Forelimb muscle (tissue), 1 donor: ENCODE data around the gene OTUD4. TPM values are rescaled to one million over a fixed set of nuclear protein-coding genes. Genes with fewer than 3 reads are reported as not detected.
"Not testable (repeated sequence)": the region's sequence is repeated elsewhere in the genome, so short reads cannot be mapped to it uniquely, and the experiment has no call there.

Experiments
- DNase-seq: peaks from one replicate; pipeline ENCODE4 v3.0.0-alpha.2; 2013; ENCODE audit warnings: low read depth
- polyA plus RNA-seq: library from polyadenylated mRNA; unstranded; fragments of 120-200 nt; gene quantifications from one replicate; pipeline ENCODE4 v1.2.1, GENCODE V29; 2013; ENCODE audit not compliant: insufficient read length

OTUD4 gene, protein sequence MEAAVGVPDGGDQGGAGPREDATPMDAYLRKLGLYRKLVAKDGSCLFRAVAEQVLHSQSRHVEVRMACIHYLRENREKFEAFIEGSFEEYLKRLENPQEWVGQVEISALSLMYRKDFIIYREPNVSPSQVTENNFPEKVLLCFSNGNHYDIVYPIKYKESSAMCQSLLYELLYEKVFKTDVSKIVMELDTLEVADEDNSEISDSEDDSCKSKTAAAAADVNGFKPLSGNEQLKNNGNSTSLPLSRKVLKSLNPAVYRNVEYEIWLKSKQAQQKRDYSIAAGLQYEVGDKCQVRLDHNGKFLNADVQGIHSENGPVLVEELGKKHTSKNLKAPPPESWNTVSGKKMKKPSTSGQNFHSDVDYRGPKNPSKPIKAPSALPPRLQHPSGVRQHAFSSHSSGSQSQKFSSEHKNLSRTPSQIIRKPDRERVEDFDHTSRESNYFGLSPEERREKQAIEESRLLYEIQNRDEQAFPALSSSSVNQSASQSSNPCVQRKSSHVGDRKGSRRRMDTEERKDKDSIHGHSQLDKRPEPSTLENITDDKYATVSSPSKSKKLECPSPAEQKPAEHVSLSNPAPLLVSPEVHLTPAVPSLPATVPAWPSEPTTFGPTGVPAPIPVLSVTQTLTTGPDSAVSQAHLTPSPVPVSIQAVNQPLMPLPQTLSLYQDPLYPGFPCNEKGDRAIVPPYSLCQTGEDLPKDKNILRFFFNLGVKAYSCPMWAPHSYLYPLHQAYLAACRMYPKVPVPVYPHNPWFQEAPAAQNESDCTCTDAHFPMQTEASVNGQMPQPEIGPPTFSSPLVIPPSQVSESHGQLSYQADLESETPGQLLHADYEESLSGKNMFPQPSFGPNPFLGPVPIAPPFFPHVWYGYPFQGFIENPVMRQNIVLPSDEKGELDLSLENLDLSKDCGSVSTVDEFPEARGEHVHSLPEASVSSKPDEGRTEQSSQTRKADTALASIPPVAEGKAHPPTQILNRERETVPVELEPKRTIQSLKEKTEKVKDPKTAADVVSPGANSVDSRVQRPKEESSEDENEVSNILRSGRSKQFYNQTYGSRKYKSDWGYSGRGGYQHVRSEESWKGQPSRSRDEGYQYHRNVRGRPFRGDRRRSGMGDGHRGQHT
- 80.3 TPM for polyA plus RNA-seq

- DNase-seq = peak; percentile 87
These were observed at the start of gene OTUD4 for GRCh38 chr4:145180298-145181090. Gene OTUD4 (minus strand): TSS chr4:145180589. CDS start chr4:145179973, 616 bp downstream.

DNA sequence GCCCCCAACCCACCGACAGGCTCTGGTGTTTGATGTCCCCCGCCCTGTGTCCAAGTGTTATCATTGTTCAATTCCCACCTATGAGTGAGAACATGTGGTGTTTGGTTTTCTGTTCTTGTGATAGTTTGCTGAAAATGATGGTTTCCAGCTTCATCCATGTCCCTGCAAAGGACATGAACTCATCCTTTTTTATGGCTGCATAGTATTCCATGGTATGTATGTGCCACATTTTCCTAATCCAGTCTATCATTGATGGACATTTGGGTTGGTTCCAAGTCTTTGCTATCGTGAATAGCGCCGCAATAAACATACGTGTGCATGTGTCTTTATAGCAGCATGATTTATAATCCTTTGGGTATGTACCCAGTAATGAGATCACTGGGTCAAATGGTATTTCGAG is 42.8 kb upstream of the OTUD4 start:
- not testable (repeated sequence) for DNase-seq

DNA sequence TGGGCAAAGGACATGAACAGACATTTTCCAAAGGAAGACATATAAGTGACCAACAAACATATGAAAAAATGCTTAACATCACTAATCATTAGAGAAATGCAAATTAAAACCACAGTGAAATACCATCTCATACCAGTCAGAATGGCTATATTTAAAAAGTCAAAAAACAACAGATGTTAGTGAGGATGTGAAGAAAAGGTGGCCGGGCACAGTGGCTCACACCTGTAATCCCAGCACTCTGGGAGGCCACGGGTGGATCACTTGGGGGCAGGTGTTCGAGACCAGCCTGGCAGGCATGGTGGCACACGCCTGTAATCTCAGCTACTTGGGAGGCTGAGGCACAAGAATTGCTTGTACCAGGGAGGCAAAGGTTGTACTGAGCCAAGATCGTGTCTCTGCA is 41.1 kb upstream of the OTUD4 start:
- DNase-seq = not testable (repeated sequence)

DNA sequence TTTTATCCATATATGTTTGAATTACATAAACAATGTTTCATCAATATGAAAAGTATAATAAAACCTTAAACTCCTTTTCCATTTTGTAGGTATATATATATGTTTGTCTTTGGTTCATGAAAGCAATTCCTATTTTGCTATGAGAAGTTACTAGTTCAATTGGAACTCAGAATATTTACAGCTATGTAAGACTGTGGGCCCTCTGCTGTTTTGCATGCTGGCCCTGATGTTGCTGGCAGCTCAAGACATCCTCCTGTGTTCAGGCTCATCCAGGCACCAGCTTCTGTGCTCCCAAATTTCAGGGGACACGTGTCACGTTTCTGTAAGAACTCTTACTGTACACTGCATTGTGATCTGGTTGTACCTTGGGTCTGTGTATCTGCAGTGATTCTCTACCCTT is 38.7 kb upstream of the OTUD4 start:
- DNase-seq = no peak

DNA sequence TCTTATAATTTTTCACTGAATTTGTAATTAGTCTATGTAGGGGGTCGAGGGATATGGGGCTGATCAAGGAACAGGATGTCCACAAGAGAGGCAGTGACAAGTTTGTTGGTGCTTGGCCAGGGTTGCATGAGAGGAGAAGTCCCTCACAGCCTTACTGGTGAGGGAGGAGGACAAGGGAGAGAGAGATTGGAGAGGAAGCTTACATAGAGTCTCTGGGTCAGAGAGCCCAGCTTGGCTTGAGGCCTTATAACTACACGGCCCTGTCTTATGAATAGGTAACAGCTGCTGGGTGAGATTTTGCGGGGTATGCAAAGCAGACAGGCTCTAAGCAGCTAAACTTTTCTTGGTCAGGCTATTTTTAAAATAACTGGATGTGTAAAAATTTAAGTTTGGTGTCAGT is 37.9 kb upstream of the OTUD4 start:
- no peak for DNase-seq

- no peak for DNase-seq
These were observed 37.0 kb upstream of the OTUD4 start for GRCh38 chr4:145217349-145217748.

DNA sequence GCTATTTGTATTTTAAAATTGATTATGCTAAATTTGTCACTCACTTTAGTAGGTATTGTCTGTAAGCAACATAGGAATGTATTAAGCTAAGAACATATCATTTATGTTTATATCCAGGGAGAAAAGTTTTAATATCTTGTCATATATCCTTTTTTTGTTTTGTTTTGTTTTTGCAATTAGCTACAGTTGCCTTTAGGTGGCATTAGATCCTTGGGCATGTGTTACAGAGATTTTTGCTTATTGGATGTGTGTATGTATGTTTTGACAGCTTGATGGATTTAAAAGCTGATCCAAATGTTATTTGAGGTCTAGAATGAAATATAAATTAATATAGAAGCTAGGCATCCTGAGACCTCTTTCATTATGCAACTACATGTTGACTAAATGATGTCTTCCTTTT is 36.1 kb upstream of the OTUD4 start:
- no peak for DNase-seq

- DNase-seq = no peak
These were observed 32.9 kb upstream of the OTUD4 start for GRCh38 chr4:145213245-145213644.

- DNase-seq = no peak
These were observed 27.5 kb upstream of the OTUD4 start for GRCh38 chr4:145207934-145208333.

DNA sequence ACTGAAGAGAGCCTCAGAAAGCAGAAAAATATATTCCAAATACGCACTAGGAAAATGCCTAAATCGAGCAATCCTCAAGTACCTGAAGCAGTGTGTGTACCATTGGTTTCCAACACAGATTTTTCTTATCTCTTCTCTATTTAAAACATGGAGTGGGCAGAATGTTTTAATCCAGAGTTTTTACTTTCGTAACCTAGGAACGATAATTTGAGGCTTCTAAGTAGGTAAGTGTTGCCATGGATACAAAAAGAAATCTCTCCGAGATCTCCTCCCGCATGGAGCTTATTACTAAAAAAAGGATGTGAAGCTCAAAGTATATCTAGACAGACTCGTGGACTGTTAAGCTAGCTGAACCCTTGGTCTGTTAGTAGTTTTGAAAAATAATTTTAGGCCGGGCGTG is 23.0 kb upstream of the OTUD4 start:
- no peak for DNase-seq

DNA sequence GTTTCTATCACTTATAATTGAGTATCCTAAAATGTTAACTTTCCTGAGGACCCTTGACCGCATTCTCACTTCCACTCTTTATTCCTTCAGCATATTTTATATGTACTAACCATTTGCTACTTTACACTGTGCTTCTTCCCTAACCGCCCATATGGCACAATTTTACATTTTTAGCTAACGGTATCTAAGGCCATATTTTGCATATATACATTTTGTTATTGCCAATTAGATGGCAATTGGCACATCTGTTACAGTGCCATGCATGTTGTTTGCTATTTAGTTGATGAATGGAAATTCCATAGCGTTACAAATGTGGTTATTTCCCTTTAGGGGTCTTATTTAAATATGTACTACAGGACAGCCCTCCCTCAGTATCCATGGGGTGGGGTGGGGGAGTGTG is 20.0 kb upstream of the OTUD4 start:
- no peak for DNase-seq

DNA sequence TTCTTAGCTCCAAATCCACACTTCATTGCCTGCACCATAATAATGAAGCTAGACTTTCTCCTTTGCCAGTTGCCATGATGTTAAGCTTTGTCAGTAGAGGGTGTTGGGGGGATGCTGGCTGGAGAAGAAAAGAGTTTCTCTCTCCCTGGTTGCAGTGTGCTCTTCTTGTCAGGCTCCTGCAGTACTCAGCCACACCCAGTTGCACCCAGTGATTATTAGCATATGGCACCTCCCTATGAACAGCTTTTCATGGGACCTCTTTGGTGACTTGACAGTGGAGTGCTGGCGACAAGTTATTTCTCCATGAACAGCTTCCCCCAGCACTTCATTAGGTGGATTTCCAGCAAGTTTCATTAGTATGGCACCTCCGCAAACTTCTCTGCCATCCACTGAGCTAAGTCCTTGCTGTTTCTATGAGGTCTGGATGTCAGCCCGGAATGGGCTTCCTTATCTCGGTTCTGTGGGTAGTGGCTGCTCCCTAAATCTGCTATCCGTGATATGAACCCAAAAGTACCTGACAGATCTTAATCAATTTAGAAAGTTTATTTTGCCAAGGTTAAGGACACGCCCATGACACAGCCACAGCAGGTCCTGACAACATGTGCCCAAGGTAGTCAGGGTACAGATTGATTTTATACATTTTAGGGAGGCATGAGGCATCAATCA is 18.8 kb upstream of the OTUD4 start:
- no peak for DNase-seq

- DNase-seq = no peak
These were observed 16.4 kb upstream of the OTUD4 start for GRCh38 chr4:145196747-145197146.

- no peak for DNase-seq
These were observed 15.0 kb upstream of the OTUD4 start for GRCh38 chr4:145195167-145195952.

DNA sequence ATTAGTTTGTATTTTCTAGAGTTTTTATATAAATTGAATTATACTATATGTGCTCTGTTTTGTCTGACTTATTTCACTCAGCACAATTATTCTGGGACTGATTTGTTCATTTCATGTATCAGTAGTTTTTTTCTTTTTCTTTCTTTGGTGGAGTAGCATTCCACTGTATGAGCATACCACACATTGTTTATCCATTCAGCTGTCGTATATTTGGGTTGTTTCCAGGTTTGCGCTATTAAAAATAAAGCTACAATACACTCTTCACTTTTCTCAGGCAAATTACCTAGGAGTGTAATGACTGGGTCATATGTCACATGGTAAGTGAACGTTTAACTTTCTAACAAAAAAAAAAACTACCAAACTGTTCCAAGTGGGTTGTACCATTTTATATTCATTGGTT is 9.6 kb upstream of the OTUD4 start:
- DNase-seq = no peak

GRCh38 chr4:145186729-145187128 is 6.3 kb upstream of the OTUD4 start:
- DNase-seq = no peak

DNA sequence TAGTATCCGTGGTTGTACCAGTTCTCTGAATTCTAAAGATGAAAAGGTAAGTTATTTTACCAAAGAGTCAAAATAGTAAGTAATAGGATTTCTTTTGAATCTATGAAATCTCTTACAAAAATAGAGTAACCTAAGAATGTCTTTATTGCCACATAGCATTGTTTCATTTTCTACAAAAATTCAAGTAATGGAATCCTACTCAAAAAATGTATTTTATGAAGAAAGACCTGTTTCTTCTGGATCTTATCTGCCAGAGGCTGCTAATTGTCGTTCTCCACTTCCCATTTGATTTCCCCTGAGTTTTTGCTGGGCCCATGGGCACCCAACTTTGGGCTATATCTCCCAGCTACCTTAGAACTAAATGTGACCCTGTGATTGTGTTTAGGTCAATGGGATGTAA is 3.2 kb upstream of the OTUD4 start:
- no peak for DNase-seq

GRCh38 chr4:145183023-145183422 is 2.6 kb upstream of the OTUD4 start:
- DNase-seq = no peak

- DNase-seq = no peak
These were observed 1.8 kb upstream of the OTUD4 start for GRCh38 chr4:145182222-145182621.

- DNase-seq = no peak
These were observed 707 bp upstream of the OTUD4 start for GRCh38 chr4:145181091-145181501.
